A549 (cell line): ENCODE measurements around the gene FAM156A. TPM values are rescaled to one million over a fixed set of nuclear protein-coding genes. Genes with fewer than 3 reads are reported as not detected.
"Not testable (repeated sequence)": the region's sequence is repeated elsewhere in the genome, so short reads cannot be mapped to it uniquely, and the experiment has no call there.

ENCODE experiments used
- ATAC-seq, 2 experiments: fragments of 200-7000 bp in 1 of 2; fragments of >200 bp in 1 of 2; cut with Nextera tagmentation in 1 of 2; cut with Tn5 transposase in 1 of 2; 3 replicates each; pipeline versions ENCODE4 v1.8.0 to v1.9.1; 2018 to 2020; ENCODE audit warnings: mild to moderate bottlenecking in 1 of 2, moderate library complexity in 1 of 2
- CTCF ChIA-PET: fragments of 300-600 bp; sonication (Branson Sonifier 250); formaldehyde crosslinking; extraction: SDS; loops from one replicate; lab custom pipeline; 2021; ENCODE audit warnings: antibody characterized with exemption, inconsistent platforms; lab: Yijun Ruan, JAX
- POLR2A ChIA-PET: fragments of 350-600 bp; formaldehyde crosslinking; extraction: SDS; loops from one replicate; lab custom pipeline; 2021; ENCODE audit warnings: antibody characterized with exemption, inconsistent platforms; lab: Yijun Ruan, JAX
- DNase-seq, 2 experiments: peaks; one replicate each; pipeline versions ENCODE4 v3.0.0 to v3.0.0-alpha.2; 2011 to 2016; ENCODE audit warnings: low read depth in 1 of 2, low spot score in 1 of 2
- FAIRE-seq: peaks from 2 replicates; lab custom pipeline; 2011; peaks lifted over from hg19 to GRCh38; lab: Jason Lieb, UNC
- H3K27ac ChIP-seq, 2 experiments: fragments of >200 bp; sonication (Bioruptor Twin); formaldehyde crosslinking; 3 replicates each; pipeline ENCODE4 v1.5.1; 2016 to 2017
- H3K4me1 ChIP-seq: fragments of >200 bp; sonication (Bioruptor Twin); formaldehyde crosslinking; 3 replicates; pipeline ENCODE4 v1.6.1; 2016
- H3K4me2 ChIP-seq: fragments of >200 bp; sonication (Bioruptor Twin); formaldehyde crosslinking; 3 replicates; pipeline ENCODE4 v1.6.1; 2016
- H3K4me3 ChIP-seq: fragments of >200 bp; sonication (Bioruptor Twin); formaldehyde crosslinking; 3 replicates; pipeline ENCODE4 v1.5.1; 2016
- H3K9me3 ChIP-seq: fragments of >200 bp; sonication (Bioruptor Twin); formaldehyde crosslinking; 3 replicates; pipeline ENCODE4 v1.6.1; 2016
- ATOH8 ChIP-seq: fragments of 250-450 bp; sonication (Bioruptor Pico); IDR thresholded peaks from 2 replicates; pipeline ENCODE4 v1.5.0; 2020; ENCODE audit warnings: low read depth, mild to moderate bottlenecking, moderate library complexity
- CBX2 ChIP-seq: fragments of 200-600 bp; sonication (generic); IDR thresholded peaks from 2 replicates; pipeline ENCODE4 v1.6.1; 2016; ENCODE audit warnings: low read depth, mild to moderate bottlenecking, borderline replicate concordance
- CHD4 ChIP-seq: fragments of 200-600 bp; sonication (generic); IDR thresholded peaks from 2 replicates; pipeline ENCODE4 v1.6.1; 2016; ENCODE audit warnings: antibody characterized with exemption, mild to moderate bottlenecking, borderline replicate concordance
- EHMT2 ChIP-seq: fragments of 200-600 bp; sonication (generic); IDR thresholded peaks from 2 replicates; pipeline ENCODE4 v1.6.1; 2016; ENCODE audit warnings: antibody characterized with exemption, low read depth, mild to moderate bottlenecking, moderate library complexity
- ELK1 ChIP-seq: fragments of 150-350 bp; IDR thresholded peaks from 2 replicates; pipeline ENCODE4 v1.6.1; 2014; ENCODE audit warnings: low read depth, mild to moderate bottlenecking, low read length
- ESRRA ChIP-seq: fragments of 150-350 bp; IDR thresholded peaks from 2 replicates; pipeline ENCODE4 v1.6.1; 2014; ENCODE audit warnings: mild to moderate bottlenecking, low read length, borderline replicate concordance
- GATA3 ChIP-seq: IDR thresholded peaks from 2 replicates; pipeline ENCODE4 v1.6.1; 2012; ENCODE audit warnings: borderline replicate concordance
- HES2 ChIP-seq: fragments of >200 bp; sonication (Bioruptor Twin); formaldehyde crosslinking; IDR thresholded peaks from 2 replicates; pipeline ENCODE4 v1.6.1; 2016
- KDM5A ChIP-seq: fragments of 200-600 bp; sonication (generic); IDR thresholded peaks from 2 replicates; pipeline ENCODE4 v1.6.1; 2016; ENCODE audit warnings: antibody characterized with exemption, mild to moderate bottlenecking
- MAFK ChIP-seq: fragments of 450-650 bp; IDR thresholded peaks from 2 replicates; pipeline ENCODE4 v1.6.1; 2014; ENCODE audit not compliant: partially characterized antibody
- MYC ChIP-seq: IDR thresholded peaks from 2 replicates; pipeline ENCODE4 v1.6.1; 2012; ENCODE audit warnings: mild to moderate bottlenecking, inconsistent platforms, low read length, improper control_type of control experiment, borderline replicate concordance
- NR3C1 ChIP-seq: fragments of >200 bp; sonication (Bioruptor Twin); formaldehyde crosslinking; IDR thresholded peaks from 3 replicates; pipeline ENCODE4 v1.6.1; 2017
- RAD21 ChIP-seq, 2 experiments: fragments of >200 bp in 1 of 2; sonication (Bioruptor Twin) in 1 of 2; formaldehyde crosslinking in 1 of 2; IDR thresholded peaks in 1 of 2; conservative IDR thresholded peaks in 1 of 2; 2 replicates in 1 of 2; 3 replicates in 1 of 2; pipeline ENCODE4 v1.6.1; 2012 to 2018; ENCODE audit warnings: inconsistent platforms in 1 of 2
- RARB ChIP-seq: fragments of 250-450 bp; sonication (Bioruptor Pico); IDR thresholded peaks from 2 replicates; pipeline ENCODE4 v1.8.0; 2021; ENCODE audit warnings: mild to moderate bottlenecking, moderate library complexity
- RCOR1 ChIP-seq: fragments of 150-350 bp; IDR thresholded peaks from 2 replicates; pipeline ENCODE4 v1.6.1; 2014; ENCODE audit warnings: antibody characterized with exemption, low read length, low read depth
- SMC3 ChIP-seq: fragments of >200 bp; sonication (Bioruptor Twin); formaldehyde crosslinking; IDR thresholded peaks from 3 replicates; pipeline ENCODE4 v1.6.1; 2018; ENCODE audit warnings: inconsistent platforms
- USF2 ChIP-seq: fragments of 450-650 bp; IDR thresholded peaks from 2 replicates; pipeline ENCODE4 v1.6.1; 2014; ENCODE audit warnings: antibody characterized with exemption
- ZFP36 ChIP-seq: fragments of 450-650 bp; IDR thresholded peaks from 2 replicates; pipeline ENCODE4 v1.6.1; 2014; ENCODE audit warnings: borderline replicate concordance; ENCODE audit not compliant: partially characterized antibody
- ZSCAN20 ChIP-seq: fragments of 250-450 bp; sonication (Bioruptor Pico); IDR thresholded peaks from 2 replicates; pipeline ENCODE4 v1.8.0; 2022; ENCODE audit warnings: mild to moderate bottlenecking, moderate library complexity
- WGBS: methylation state at CpG from one replicate; pipeline ENCODE4 v1.1.6; 2017; ENCODE audit errors: missing lambda C conversion rate; 5-methylcytosine and 5-hydroxymethylcytosine counted together
- polyA plus RNA-seq, 4 experiments: library from polyadenylated mRNA; depleted of rRNA in 3 of 4; stranded (reverse); fragments of >200 nt; fragmentation: RNase III in 1 of 4; extraction: RNeasy Plus Mini Kit Qiagen cat#74134 plus additional on column Dnase treatment in 1 of 4; gene quantifications; 2 replicates in 3 of 4; 3 replicates in 1 of 4; pipeline ENCODE4 v1.2.3, GENCODE V29; 2011 to 2017

FAM156A gene
- polyA plus RNA-seq, 2 of the 4 experiments (the other 2 are of a cell fraction), result 20.1 to 22.6 TPM

GRCh38 chrX:52979568-52979967 lies 21.2 kb upstream of the FAM156A start:
- ChIA-PET POLR2A (no interaction called here), CTCF (no interaction called here)
- FAIRE-seq (no peak), ATAC-seq (no peak), DNase-seq (no peak)
- H3K27ac ChIP-seq, result peak overlapping the region; percentile 76 to 85; a peak in 5 of 6 replicates
- no peak overlapping the region; the same call in 2 of the 3 replicates for H3K4me2 ChIP-seq
- H3K4me1 ChIP-seq, result peaks cover 21% of the 10 kb centered on the region
- no peaks in the 10 kb centered on the region for H3K9me3 ChIP-seq
- no peak for TF ChIP-seq USF2
- no peak for TF ChIP-seq ATOH8 (CRISPR knock-in tag)
- WGBS, result 87% methylated on average over 3 of the region's 4 CpGs
- no peak overlapping the region for H3K4me3 ChIP-seq

GRCh38 chrX:52977953-52978352 lies 19.6 kb upstream of the FAM156A start:
- FAIRE-seq, result no peak
- WGBS, result 94% methylated on average over 2 of the region's 2 CpGs
- POLR2A ChIA-PET, result interaction anchor here (0.8 kb wide), 1 partner anchor 17 kb away, joined by 3 read pairs; no protein-coding TSS in a partner anchor

GRCh38 chrX:52975576-52975975 lies 17.3 kb upstream of the FAM156A start:
- ATAC-seq, H3K4me2 ChIP-seq, H3K4me3 ChIP-seq, FAIRE-seq, POLR2A ChIA-PET, DNase-seq, H3K27ac ChIP-seq, H3K9me3 ChIP-seq: not testable (repeated sequence)
- 88% methylated on average over 11 of the region's 11 CpGs for WGBS
- CTCF ChIA-PET, result interaction anchor here (0.8 kb wide), 1 partner anchor 14 kb away, joined by 3 read pairs; no protein-coding TSS in a partner anchor
- H3K4me1 ChIP-seq, result peaks cover 10% of the 10 kb centered on the region

More at GRCh38 chrX:52977953-52978352, 19.6 kb upstream of the FAM156A start:
- Histone ChIP-seq H3K4me3 (no peak overlapping the region), H3K27ac (no peak overlapping the region), H3K9me3 (no peaks in the 10 kb centered on the region), H3K4me2 (no peak overlapping the region), H3K4me1 (peaks cover 21% of the 10 kb centered on the region)
- DNase-seq (no peak), ATAC-seq (no peak)
- TF ChIP-seq MAFK (no peak), GATA3 (no peak), ZFP36 (no peak), KDM5A (no peak), HES2 (no peak), CHD4 (no peak), CBX2 (no peak), EHMT2 (no peak), MYC (no peak), RAD21 (conservative IDR thresholded peaks at IDR 0.05 in 1 of 2, IDR thresholded peaks at IDR 0.05 in 1 of 2) (no peak), ELK1 (no peak), RCOR1 (no peak), ZSCAN20 (no peak), SMC3 (no peak), NR3C1 (no peak), ESRRA (no peak), RARB (no peak)
- CTCF ChIA-PET, result interaction anchor here (0.5 to 2.3 kb wide), 2 partner anchors 12 to 142 kb away, joined by 4 to 15 read pairs; no protein-coding TSS in a partner anchor

- POLR2A ChIA-PET, ATAC-seq, H3K4me3 ChIP-seq, FAIRE-seq, H3K4me1 ChIP-seq, DNase-seq, H3K27ac ChIP-seq, H3K4me2 ChIP-seq, H3K9me3 ChIP-seq: not testable (repeated sequence)
- WGBS, result 74% methylated on average over 8 of the region's 8 CpGs
- CTCF ChIA-PET, result interaction anchor here (0.6 to 0.8 kb wide), 2 partner anchors 16 to 23 kb away, joined by 3 to 5 read pairs; no protein-coding TSS in a partner anchor
These were observed 16.1 kb upstream of the FAM156A start for GRCh38 chrX:52974336-52974992.

- H3K9me3 ChIP-seq, H3K27ac ChIP-seq, H3K4me3 ChIP-seq, H3K4me2 ChIP-seq, ATAC-seq, H3K4me1 ChIP-seq, FAIRE-seq, DNase-seq, POLR2A ChIA-PET, CTCF ChIA-PET: not testable (repeated sequence)
- no CpG with 5 or more reads among the region's 10 CpGs for WGBS
These were observed 9.6 kb upstream of the FAM156A start for GRCh38 chrX:52967922-52968321.

- ATAC-seq, H3K4me2 ChIP-seq, H3K9me3 ChIP-seq, H3K4me1 ChIP-seq, H3K27ac ChIP-seq, DNase-seq, H3K4me3 ChIP-seq, CTCF ChIA-PET, POLR2A ChIA-PET, FAIRE-seq: not testable (repeated sequence)
- no CpG with 5 or more reads among the region's 16 CpGs for WGBS
These were observed 8.8 kb upstream of the FAM156A start for GRCh38 chrX:52966993-52967738.
